HG03064 (cell line): ENCODE results near the gene UBASH3A.

Experiments
- ATAC-seq: cut with Tn5 transposase; IDR thresholded peaks from one replicate; pipeline ENCODE4 v1.9.1; 2021; ENCODE audit warnings: low read depth; ENCODE audit not compliant: unreplicated experiment

The UBASH3A gene

GRCh38 chr21:42374864-42375499, 28.7 kb upstream of the UBASH3A start:
- ATAC-seq, result no peak

GRCh38 chr21:42375506-42375905, 28.2 kb upstream of the UBASH3A start:
- no peak for ATAC-seq

- no peak for ATAC-seq
Observed at GRCh38 chr21:42375966-42376337, 27.8 kb upstream of the UBASH3A start.

- ATAC-seq, result no peak
Observed at GRCh38 chr21:42376338-42376982, 27.2 kb upstream of the UBASH3A start.

- ATAC-seq, result no peak
Observed at GRCh38 chr21:42377211-42377950, 26.3 kb upstream of the UBASH3A start.

GRCh38 chr21:42377951-42378340, 25.8 kb upstream of the UBASH3A start:
- no peak for ATAC-seq

- ATAC-seq, result no peak
Observed at GRCh38 chr21:42378418-42378817, 25.3 kb upstream of the UBASH3A start.

GRCh38 chr21:42379426-42380215, 24.1 kb upstream of the UBASH3A start:
- no peak for ATAC-seq

- ATAC-seq, result no peak
Observed at GRCh38 chr21:42381347-42381984, 22.2 kb upstream of the UBASH3A start.

- no peak for ATAC-seq
Observed at GRCh38 chr21:42382915-42383314, 20.8 kb upstream of the UBASH3A start.

- no peak for ATAC-seq
Observed at GRCh38 chr21:42383331-42383730, 20.4 kb upstream of the UBASH3A start.

- ATAC-seq, result no peak
Observed at GRCh38 chr21:42384156-42384945, 19.4 kb upstream of the UBASH3A start.

- no peak for ATAC-seq
Observed at GRCh38 chr21:42384989-42385388, 18.7 kb upstream of the UBASH3A start.

GRCh38 chr21:42385619-42386018, 18.1 kb upstream of the UBASH3A start:
- ATAC-seq, result no peak

- ATAC-seq, result no peak
Observed at GRCh38 chr21:42386034-42386591, 17.6 kb upstream of the UBASH3A start.

GRCh38 chr21:42387164-42387563, 16.5 kb upstream of the UBASH3A start:
- no peak for ATAC-seq

GRCh38 chr21:42387843-42388340, 15.8 kb upstream of the UBASH3A start:
- ATAC-seq, result no peak

GRCh38 chr21:42388740-42389448, 14.8 kb upstream of the UBASH3A start:
- no peak for ATAC-seq

- ATAC-seq, result no peak
Observed at GRCh38 chr21:42389449-42389835, 14.3 kb upstream of the UBASH3A start.
